Activated CD4-positive, alpha-beta T cell treated with anti-CD3 and anti-CD28 coated beads, Interleukin-2, amount 10 ng/mL, durations not matched to agents 24 days and 14 days (primary cell): Measurements from ENCODE around the gene OR1B1. TPM values are rescaled to one million over a fixed set of nuclear protein-coding genes. Genes with fewer than 3 reads are reported as not detected.
"Not testable (repeated sequence)": the region's sequence is repeated elsewhere in the genome, so short reads cannot be mapped to it uniquely, and the experiment has no call there.

Experiments used
- DNase-seq: peaks from one replicate; pipeline ENCODE4 v3.0.0; 2022
- H3K27ac Mint-ChIP-seq: one replicate; pipeline ENCODE4 v1.8.0; 2022; ENCODE audit warnings: mild to moderate bottlenecking, mixed read lengths
- H3K27me3 Mint-ChIP-seq: one replicate; pipeline ENCODE4 v1.8.0; 2022; ENCODE audit warnings: mixed read lengths
- H3K36me3 Mint-ChIP-seq: one replicate; pipeline ENCODE4 v1.8.0; 2022; ENCODE audit warnings: low read depth, mild to moderate bottlenecking, mixed read lengths
- H3K4me1 Mint-ChIP-seq: one replicate; pipeline ENCODE4 v1.8.0; 2021; ENCODE audit warnings: mixed read lengths
- H3K4me3 Mint-ChIP-seq: one replicate; pipeline ENCODE4 v1.8.0; 2022; ENCODE audit warnings: mild to moderate bottlenecking, moderate library complexity, mixed read lengths
- H3K9me3 Mint-ChIP-seq: one replicate; pipeline ENCODE4 v1.8.0; 2021; ENCODE audit warnings: mixed read lengths
- intact Hi-C: fragments of 100-400 bp; cut with micrococcal nuclease; formaldehyde crosslinking; loops from one replicate; pipeline ENCODE4 v1.15.1; 2023
- total RNA-seq: library from RNA; stranded (reverse); gene quantifications from 2 replicates; pipeline ENCODE4 v1.2.3, GENCODE V29; 2022

The OR1B1 gene
- total RNA-seq, result not detected in 2 replicates

DNA sequence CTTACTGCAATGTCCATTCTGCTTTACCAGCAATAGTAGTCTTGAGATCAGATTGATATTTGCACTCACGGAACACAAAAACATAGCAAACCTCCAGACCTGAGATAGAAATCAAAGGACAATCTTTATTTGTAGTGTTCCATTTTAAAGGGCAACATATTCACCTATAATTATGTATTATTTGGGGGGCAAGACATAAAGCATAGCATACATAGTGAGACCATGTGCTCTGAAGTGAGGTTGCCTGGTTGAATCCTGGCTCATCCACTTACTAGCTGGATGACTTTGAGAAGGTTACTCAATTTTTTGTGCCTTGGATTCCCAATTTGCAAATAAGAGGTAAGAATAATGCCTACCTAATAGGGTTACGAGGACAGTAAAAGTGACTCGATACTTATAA lies at the start of gene OR1B1:
Gene OR1B1, minus strand, starts transcription at position 101 of the 400 bp plus-strand sequence.
- Mint-ChIP-seq H3K36me3 (no peaks in the 10 kb centered on the region), H3K9me3 (no peaks in the 10 kb centered on the region), H3K4me1 (no peaks in the 10 kb centered on the region), H3K27ac (no peak within 1 kb of the TSS), H3K27me3 (peaks cover 3% of the 10 kb centered on the region), H3K4me3 (no peak within 1 kb of the TSS)
- DNase-seq, result no peak
- intact Hi-C loops, result no loop called here

DNA sequence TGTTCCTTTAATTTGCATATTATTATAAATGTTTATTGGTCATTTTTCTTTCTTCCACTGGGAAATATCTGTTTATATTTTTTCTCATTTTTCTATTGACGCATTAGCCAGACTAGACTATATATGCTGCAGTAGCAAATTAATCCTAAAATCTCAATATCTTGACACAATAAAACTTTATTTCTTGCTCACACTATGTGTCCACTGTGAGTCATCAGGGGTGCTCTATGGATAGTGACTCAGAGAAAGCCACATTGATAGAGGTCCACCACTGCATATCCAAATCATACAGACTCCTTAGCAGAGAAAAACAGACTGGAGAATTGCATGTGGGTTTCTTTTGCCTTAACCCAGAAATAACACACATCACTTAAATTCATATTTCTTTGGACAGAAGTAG lies 38.3 kb upstream of the OR1B1 start:
- no peak for DNase-seq
- Mint-ChIP-seq H3K27me3 (no peaks in the 10 kb centered on the region), H3K4me1 (no peaks in the 10 kb centered on the region), H3K36me3 (no peaks in the 10 kb centered on the region), H3K4me3 (no peak overlapping the region), H3K27ac (no peak overlapping the region), H3K9me3 (peaks cover 5% of the 10 kb centered on the region)
- intact Hi-C loops, result no loop called here

DNA sequence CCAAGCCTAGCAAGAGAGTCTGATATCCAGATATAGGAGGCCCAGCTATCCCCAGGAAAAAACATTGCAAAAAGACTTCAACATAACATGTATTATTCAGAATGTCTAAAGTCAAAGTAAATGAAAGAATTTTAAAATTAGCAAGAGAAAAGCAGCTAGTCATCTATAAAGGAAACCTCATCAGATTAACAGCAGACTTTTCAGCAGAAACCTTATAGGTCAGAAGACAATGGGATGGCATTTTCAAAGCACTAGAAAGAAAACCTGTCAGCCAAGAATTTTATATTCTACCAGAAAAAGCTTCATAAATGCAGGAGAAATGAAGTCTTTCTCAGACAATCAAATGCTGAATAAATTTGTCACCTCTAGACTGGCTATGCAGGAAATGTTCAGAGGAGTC lies 27.4 kb upstream of the OR1B1 start:
- no peaks in the 10 kb centered on the region for H3K36me3 Mint-ChIP-seq
- DNase-seq, result no peak
- no peak overlapping the region for H3K4me3 Mint-ChIP-seq
- no peak overlapping the region for H3K27ac Mint-ChIP-seq
- peaks cover 16% of the 10 kb centered on the region for H3K9me3 Mint-ChIP-seq
- intact Hi-C loops, result no loop called here
- H3K4me1 Mint-ChIP-seq, result no peaks in the 10 kb centered on the region
- H3K27me3 Mint-ChIP-seq, result no peaks in the 10 kb centered on the region

DNA sequence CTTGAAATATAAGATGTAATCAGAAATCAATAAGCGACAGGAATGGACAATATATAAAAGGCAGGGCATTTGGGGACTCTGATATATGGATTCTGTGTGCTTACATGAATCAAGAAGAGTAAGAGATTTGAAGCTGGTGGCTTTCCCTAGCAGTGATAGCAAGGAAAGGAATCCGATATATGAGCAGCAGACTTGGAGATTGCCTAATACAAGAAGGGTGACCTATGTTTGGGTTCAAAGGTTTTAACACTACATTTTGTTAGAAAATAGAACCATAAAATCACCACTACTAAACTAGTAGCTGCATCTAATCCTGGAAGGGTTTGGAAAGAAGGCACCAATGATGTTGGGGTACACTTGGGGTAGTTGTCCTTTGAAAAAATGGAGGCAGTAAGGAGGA lies 15.1 kb upstream of the OR1B1 start:
- intact Hi-C loops, result no loop called here
- Mint-ChIP-seq H3K9me3 (peaks cover 4% of the 10 kb centered on the region), H3K27me3 (no peaks in the 10 kb centered on the region), H3K4me3 (no peak overlapping the region), H3K27ac (no peak overlapping the region), H3K4me1 (no peaks in the 10 kb centered on the region), H3K36me3 (no peaks in the 10 kb centered on the region)
- DNase-seq, result no peak

DNA sequence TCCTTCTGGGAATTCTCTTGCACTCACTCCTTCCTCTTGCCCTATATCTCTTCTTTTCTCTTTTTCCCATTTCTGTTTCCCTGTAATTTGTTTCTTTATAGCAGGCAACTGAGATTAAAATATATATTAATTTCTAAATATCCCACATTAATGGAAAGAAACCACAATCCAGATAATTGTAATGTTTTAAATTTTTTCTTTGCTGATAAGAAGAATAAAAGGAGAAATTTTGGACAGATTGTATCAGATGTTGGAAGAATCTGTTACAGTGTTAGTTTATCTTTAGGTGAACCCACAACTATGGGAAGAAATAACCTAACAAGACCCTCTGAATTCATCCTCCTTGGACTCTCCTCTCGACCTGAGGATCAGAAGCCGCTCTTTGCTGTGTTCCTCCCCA lies 4.0 kb upstream of the OR1B1 start, which contains the start of gene OR1L1:
Gene OR1L1, plus strand, starts transcription at position 301 of the 400 bp plus-strand sequence. Its CDS starts 0 bp downstream, at position 301.
- Mint-ChIP-seq H3K36me3 (no peaks in the 10 kb centered on the region), H3K4me1 (no peaks in the 10 kb centered on the region), H3K4me3 (no peak within 1 kb of the TSS), H3K27me3 (peaks cover 1% of the 10 kb centered on the region), H3K27ac (no peak within 1 kb of the TSS), H3K9me3 (no peaks in the 10 kb centered on the region)
- DNase-seq, result no peak
- intact Hi-C loops, result no loop called here

DNA sequence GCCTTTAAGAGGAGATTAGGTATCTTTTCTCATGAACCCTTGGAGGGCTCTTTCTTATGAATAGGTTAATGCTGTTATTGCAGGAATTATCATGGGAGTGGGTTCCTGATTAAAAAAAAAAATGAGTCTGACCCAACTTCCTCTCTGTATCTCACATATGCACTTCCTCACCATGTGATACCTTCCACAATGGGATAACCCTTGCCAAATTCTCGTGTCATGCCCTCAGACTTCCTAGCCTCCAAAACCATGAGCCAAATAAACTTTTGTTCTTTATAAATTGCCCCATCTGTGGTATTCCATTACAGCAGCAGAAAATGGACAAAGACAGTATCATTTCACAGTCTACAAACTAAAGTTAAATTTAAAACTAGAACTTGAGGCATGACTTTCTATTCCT lies 1.0 kb downstream of the OR1B1 start:
- intact Hi-C loops, result no loop called here
- Mint-ChIP-seq H3K4me3 (no peak overlapping the region), H3K27ac (no peak overlapping the region), H3K27me3 (peaks cover 3% of the 10 kb centered on the region), H3K36me3 (no peaks in the 10 kb centered on the region), H3K9me3 (no peaks in the 10 kb centered on the region), H3K4me1 (no peaks in the 10 kb centered on the region)
- no peak for DNase-seq

DNA sequence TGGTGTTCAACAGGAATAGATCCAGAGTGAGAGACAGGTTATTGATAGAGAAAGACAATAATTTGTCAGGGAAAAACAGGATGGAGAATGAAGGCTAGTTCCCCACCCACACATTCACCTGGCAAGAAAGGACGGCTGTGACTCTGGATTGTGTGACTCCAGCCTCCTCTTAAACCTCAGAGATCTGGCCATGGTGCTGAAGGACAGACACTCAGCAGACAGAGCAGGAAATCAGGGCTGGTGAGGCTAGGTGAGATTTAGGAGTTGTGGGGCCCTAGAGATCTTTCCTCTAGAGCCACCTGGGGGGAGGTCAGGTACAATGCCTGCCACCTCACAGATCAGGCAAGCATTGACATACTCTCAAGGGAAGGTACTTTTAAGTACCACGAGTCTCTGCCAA lies 15.2 kb downstream of the OR1B1 start:
- peak; percentile 49 for DNase-seq
- Mint-ChIP-seq H3K4me3 (no peak overlapping the region), H3K27me3 (peaks cover under 1% of the 10 kb centered on the region), H3K36me3 (no peaks in the 10 kb centered on the region), H3K4me1 (no peaks in the 10 kb centered on the region), H3K27ac (no peak overlapping the region), H3K9me3 (no peaks in the 10 kb centered on the region)
- intact Hi-C loops, result no loop called here

DNA sequence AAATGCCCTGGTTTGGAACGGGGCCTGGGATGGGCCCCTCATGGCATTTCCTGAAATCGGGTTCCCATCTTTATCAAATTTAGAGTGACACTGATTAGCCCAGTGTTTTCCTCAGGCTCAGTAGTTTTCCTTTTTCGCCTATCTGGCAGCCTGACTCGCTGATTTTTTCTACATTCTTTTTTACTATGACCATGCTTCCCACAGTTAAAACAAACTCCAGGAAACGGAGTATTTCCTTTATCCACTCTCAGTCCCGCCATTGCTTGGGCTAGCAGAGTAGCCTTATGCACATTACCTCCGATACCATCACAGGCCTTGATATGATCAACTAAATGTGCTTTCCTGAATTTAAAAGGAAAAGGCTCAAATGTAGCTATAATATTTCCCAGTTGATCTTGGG lies 37.4 kb downstream of the OR1B1 start:
- no peaks in the 10 kb centered on the region for H3K27me3 Mint-ChIP-seq
- DNase-seq, result no peak
- no peaks in the 10 kb centered on the region for H3K36me3 Mint-ChIP-seq
- no peak overlapping the region for H3K4me3 Mint-ChIP-seq
- intact Hi-C loops, result no loop called here
- H3K9me3 Mint-ChIP-seq, result no peaks in the 10 kb centered on the region
- no peaks in the 10 kb centered on the region for H3K4me1 Mint-ChIP-seq
- H3K27ac Mint-ChIP-seq, result no peak overlapping the region

DNA sequence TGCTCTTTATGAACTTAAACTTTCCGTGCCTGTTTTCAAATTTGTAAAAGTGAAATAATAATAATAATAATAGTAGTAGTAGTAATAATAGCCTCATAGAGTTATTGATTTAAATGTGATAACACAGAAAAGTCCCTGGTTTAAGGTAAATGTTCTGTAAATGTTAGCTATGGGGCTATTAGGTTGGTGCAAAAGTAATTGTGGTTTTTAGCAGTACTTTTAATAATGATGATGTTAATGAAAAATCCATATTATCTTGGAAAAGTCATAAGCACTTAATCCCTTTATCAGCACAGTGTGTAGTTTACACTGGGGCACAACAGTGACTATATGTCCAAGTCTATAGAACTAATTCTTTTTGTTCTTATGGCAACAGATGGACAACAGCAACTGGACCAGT lies 43.1 kb downstream of the OR1B1 start, which contains the start of gene OR1Q1:
Gene OR1Q1, plus strand, starts transcription at position 377 of the 400 bp plus-strand sequence. Its CDS starts 0 bp downstream, at position 377.
- Mint-ChIP-seq H3K4me1 (no peaks in the 10 kb centered on the region), H3K9me3 (no peaks in the 10 kb centered on the region), H3K36me3 (no peaks in the 10 kb centered on the region), H3K27ac (no peak within 1 kb of the TSS), H3K27me3 (no peaks in the 10 kb centered on the region), H3K4me3 (no peak within 1 kb of the TSS)
- intact Hi-C loops, result no loop called here
- DNase-seq, result no peak

DNA sequence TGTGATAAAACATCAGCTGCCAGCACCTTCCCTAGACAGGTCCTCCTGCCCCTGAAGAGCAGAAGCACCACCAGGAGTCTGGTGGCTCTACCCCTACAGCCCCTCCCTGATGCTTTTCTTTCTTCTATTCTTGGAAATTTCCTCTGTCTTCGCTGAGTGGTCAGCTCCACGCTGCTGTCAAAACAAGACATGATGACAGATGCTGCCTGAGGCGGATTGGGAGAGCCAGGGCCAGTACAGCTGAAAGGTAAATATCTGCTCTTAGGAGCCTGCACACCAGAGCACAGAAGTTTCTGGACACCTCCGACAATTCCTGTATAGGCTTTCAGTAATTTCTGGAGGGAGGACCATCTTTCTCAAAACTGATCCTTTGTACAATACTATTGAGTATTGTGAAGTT lies 47.6 kb downstream of the OR1B1 start:
- no peaks in the 10 kb centered on the region for H3K9me3 Mint-ChIP-seq
- no peak overlapping the region for H3K27ac Mint-ChIP-seq
- DNase-seq, result no peak
- no peaks in the 10 kb centered on the region for H3K27me3 Mint-ChIP-seq
- intact Hi-C loops, result no loop called here
- no peaks in the 10 kb centered on the region for H3K4me1 Mint-ChIP-seq
- H3K36me3 Mint-ChIP-seq, result no peaks in the 10 kb centered on the region
- no peak overlapping the region for H3K4me3 Mint-ChIP-seq

DNA sequence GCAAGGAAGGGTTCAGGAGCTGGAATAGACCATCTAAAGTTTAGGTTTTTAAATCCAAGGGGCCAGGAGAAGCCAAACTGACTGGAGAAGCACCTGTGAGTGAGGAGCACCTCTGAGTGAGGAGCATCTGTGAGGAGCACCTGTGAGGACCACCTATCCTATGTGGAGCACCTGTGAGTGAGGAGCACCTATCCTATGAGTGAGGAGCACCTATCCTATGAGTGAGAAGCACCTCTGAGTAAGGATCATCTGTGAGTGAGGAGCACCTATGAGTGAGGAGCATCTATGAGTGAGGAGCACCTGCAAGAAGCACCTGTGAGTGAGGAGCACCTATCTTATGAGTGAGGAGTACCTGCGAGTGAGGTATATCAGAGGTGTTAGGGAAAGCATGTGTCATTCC lies 50.8 kb downstream of the OR1B1 start:
- Mint-ChIP-seq H3K36me3 (no peaks in the 10 kb centered on the region), H3K27ac (no peak overlapping the region), H3K27me3 (no peaks in the 10 kb centered on the region), H3K4me3 (no peak overlapping the region), H3K9me3 (no peaks in the 10 kb centered on the region), H3K4me1 (no peaks in the 10 kb centered on the region)
- intact Hi-C loops, result no loop called here
- no peak for DNase-seq

DNA sequence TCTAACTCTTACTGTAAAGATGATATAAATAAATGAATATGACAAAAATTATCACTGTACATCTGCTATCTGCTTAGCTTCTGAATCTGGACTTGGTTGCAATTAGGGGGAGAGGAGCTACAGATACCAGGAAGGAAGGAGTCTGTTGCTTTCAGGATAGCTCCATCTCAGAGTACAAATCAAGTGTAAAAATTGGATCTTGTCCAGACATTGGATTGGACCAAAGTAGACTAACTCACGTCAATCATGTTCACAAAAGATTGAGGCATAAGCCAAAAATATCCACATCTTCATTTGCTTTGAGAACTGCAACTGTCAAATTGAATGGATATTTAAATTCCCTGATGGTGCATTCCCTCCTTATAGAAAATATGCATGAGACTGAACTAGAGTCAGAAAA lies 51.7 kb downstream of the OR1B1 start:
- H3K4me1 Mint-ChIP-seq, result no peaks in the 10 kb centered on the region
- no peak overlapping the region for H3K27ac Mint-ChIP-seq
- intact Hi-C loops, result no loop called here
- DNase-seq, result no peak
- H3K9me3 Mint-ChIP-seq, result no peaks in the 10 kb centered on the region
- no peaks in the 10 kb centered on the region for H3K27me3 Mint-ChIP-seq
- H3K4me3 Mint-ChIP-seq, result no peak overlapping the region
- H3K36me3 Mint-ChIP-seq, result no peaks in the 10 kb centered on the region

DNA sequence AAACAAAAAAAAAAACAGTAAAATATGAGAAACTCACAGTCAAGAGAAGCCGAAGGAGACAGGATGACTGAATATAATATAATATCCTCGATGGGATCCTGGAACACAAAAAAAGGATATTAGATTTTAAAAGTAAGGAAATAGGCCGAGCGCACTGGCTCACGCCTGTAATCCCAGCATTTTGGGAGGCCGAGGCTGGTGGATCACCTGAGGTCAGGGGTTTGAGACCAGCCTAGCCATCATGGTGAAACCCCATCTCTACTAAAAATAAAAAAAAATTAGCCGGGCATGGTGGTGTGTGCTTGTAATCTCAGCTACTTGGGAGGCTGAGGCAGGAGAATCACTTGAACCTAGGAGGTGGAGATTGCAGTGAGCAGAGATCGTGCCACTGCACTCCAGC lies 74.1 kb downstream of the OR1B1 start, which contains the start of gene OR1L8:
Gene OR1L8, minus strand, starts transcription at position 101 of the 400 bp plus-strand sequence. CDS start 14,907 bp downstream, outside the sequence.
- H3K4me1 Mint-ChIP-seq, H3K27ac Mint-ChIP-seq, H3K36me3 Mint-ChIP-seq, intact Hi-C loops, DNase-seq, H3K27me3 Mint-ChIP-seq, H3K9me3 Mint-ChIP-seq, H3K4me3 Mint-ChIP-seq: not testable (repeated sequence)

DNA sequence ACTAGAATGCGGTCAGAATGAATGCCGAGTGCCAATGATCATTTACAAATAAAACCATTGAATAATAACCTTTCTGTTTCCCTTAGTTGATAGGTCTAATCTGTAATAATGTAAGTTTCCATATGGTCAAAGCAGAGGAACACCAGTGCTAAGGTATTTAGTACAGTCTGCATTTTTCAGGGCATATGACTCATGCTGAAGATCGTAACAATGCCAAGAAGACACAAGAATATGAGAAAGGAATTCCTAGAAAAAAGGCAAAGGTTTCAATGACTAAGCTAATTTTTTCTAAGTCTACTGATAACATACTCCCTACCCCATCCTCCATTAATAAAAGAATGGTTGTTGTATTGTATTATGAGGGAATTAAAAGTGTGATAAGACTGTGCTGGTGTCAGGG lies 77.1 kb downstream of the OR1B1 start:
- Mint-ChIP-seq H3K9me3 (no peaks in the 10 kb centered on the region), H3K36me3 (no peaks in the 10 kb centered on the region), H3K4me3 (no peak overlapping the region), H3K27ac (no peak overlapping the region), H3K4me1 (no peaks in the 10 kb centered on the region), H3K27me3 (peaks cover 6% of the 10 kb centered on the region)
- intact Hi-C loops, result no loop called here
- DNase-seq, result no peak

DNA sequence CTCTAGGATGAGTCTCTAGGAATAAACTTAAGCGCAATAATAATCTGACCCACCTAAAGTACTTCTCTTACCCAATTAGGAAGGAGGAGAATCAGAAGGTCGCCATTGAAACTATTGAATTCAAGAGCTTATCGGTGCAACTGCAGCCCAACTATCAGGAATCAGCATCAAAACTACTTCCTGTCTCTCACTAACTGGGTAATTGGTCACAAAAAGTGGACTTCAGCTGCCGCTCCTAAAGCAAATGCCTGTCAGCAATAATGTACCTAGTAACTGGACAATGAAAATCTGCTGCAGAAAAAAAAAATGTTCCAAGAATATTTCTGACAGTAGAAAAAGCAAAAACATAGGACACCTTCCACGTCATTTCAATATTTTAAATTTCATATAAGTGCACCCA lies 77.6 kb downstream of the OR1B1 start:
- Mint-ChIP-seq H3K4me3 (no peak overlapping the region), H3K36me3 (no peaks in the 10 kb centered on the region), H3K27me3 (peaks cover 5% of the 10 kb centered on the region), H3K4me1 (no peaks in the 10 kb centered on the region), H3K9me3 (no peaks in the 10 kb centered on the region), H3K27ac (no peak overlapping the region)
- intact Hi-C loops, result no loop called here
- DNase-seq, result no peak
